LHCN-M2 (cell line): ENCODE data around the gene PPFIA2. TPM values are rescaled to one million over a fixed set of nuclear protein-coding genes. Genes with fewer than 3 reads are reported as not detected.

Experiments
- DNase-seq: peaks from one replicate; pipeline ENCODE4 v3.0.0-alpha.2; 2012; ENCODE audit warnings: low read depth
- total RNA-seq: library from RNA; depleted of rRNA; stranded (reverse); fragments of >200 nt; gene quantifications from 2 replicates; pipeline ENCODE4 v1.2.3, GENCODE V29; 2014

The PPFIA2 gene
- total RNA-seq, 1 experiment from 2014 or later = not detected

GRCh38 chr12:81354327-81354932, 404.7 kb downstream of the PPFIA2 start:
- DNase-seq = no peak

GRCh38 chr12:81350309-81350708, 408.8 kb downstream of the PPFIA2 start:
- no peak for DNase-seq

GRCh38 chr12:81347404-81347803, 411.7 kb downstream of the PPFIA2 start:
- DNase-seq = no peak

DNA sequence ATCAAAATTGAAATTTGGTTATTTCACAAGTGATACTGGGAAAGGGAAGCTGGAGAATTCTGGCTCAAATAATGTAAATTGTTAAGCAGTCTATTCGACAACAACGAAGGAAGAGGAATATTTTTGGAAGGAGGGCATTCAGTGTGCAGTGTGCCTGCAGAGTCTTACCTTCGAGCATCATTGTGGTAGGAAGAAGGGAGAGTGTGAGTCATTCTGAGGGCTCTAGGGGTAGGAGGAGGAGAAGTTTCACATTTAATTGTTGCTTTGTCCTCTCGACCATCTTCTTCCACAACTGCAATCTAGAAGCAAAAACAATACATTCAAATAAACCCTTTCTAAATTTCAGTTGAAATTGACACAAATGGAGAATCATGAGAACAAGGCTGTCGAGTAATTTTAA, 418.2 kb downstream of the PPFIA2 start:
- no peak for DNase-seq

DNA sequence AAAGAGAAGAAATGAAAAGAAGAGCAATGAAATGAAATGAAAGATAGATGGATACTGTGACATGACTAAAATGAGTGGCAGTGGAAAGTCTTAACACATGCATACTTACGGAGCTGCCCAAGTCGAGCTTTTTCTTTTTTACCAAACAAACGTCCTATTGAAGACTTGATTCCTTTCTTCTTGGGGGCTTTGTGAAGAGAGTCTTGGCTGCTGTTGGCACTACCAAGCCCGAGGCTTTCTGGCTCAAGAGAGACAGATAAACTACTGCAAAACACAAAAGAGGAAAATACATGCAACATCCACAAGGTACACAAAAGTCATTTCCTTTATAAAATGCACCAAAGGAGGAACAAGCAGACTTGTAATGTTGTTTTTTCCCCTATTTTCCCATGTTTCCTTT, 420.1 kb downstream of the PPFIA2 start:
- DNase-seq = no peak

GRCh38 chr12:81337886-81338285, 421.3 kb downstream of the PPFIA2 start:
- DNase-seq = no peak

- DNase-seq = no peak
Observed at GRCh38 chr12:81333812-81334211, 425.3 kb downstream of the PPFIA2 start.

GRCh38 chr12:81332054-81332453, 427.1 kb downstream of the PPFIA2 start:
- peak; percentile 11 for DNase-seq

GRCh38 chr12:81330480-81330879, 428.7 kb downstream of the PPFIA2 start:
- no peak for DNase-seq

DNA sequence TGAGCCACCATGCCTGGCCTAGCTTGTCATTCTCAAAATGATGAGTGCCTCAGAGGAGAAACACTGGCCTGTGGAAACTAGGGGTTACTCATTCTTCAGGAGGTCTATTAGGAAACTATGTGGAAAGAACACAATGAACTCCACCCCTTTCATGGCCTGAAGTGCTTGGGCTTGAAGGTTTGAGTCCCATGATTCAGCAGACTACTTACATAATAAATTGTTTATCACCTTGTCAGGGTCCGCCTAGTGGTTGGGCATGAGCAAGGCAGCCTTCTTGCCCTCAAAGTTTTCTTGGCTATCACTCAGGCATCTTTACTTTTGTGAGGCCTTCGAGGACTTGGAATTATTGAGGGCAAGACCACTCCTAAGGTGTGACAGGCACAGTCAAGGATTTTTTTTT, 430.1 kb downstream of the PPFIA2 start:
- peak; percentile 19 for DNase-seq

GRCh38 chr12:81327425-81327824, 431.7 kb downstream of the PPFIA2 start:
- no peak for DNase-seq

GRCh38 chr12:81325086-81325485, 434.1 kb downstream of the PPFIA2 start:
- DNase-seq = no peak

- no peak for DNase-seq
Observed at GRCh38 chr12:81314903-81315531, 444.1 kb downstream of the PPFIA2 start.

DNA sequence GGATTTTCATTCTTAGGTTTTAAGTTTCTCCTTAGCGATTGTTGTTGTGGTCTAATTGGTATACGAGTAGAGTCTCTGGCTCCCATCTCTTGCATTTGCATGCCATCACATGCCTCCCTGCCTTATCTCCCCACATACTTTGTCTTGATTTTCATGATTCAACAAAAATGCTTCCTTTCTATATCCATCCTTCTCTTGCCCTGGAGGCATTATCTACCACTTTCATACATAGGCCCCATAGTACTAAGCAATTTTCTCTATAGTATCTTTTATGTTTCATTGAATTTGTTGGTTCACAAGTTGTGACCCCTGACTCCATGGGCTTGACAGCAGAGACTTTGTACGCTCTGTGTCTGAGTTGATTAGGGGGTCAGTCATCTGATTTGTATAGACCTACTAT, 455.2 kb downstream of the PPFIA2 start:
- no peak for DNase-seq

GRCh38 chr12:81300454-81300853, 458.7 kb downstream of the PPFIA2 start:
- peak; percentile 6 for DNase-seq

GRCh38 chr12:81297601-81298000, 461.5 kb downstream of the PPFIA2 start:
- no peak for DNase-seq

GRCh38 chr12:81296556-81297305, 462.4 kb downstream of the PPFIA2 start:
- DNase-seq = peak; percentile 49

DNA sequence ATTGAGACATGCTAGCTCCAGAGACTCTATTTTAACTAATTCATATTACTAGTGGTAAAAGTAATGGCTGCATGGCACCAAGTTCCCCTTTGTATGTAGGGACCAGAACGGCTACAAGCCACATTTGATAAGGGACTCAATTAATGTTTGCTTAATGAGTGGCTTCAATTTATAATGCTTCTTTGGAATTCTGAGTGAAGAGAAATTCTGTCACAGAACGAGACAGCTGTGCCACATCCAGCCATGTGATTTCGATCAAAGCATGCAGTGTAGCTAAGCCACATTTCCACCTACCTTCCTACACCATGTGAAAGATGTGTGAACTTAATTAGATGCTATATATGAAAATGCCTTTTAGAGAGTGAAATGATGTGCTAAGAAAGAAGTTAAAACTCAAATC, 463.9 kb downstream of the PPFIA2 start:
- DNase-seq = no peak

- DNase-seq = no peak
Observed at GRCh38 chr12:81294325-81295190, 464.6 kb downstream of the PPFIA2 start.

DNA sequence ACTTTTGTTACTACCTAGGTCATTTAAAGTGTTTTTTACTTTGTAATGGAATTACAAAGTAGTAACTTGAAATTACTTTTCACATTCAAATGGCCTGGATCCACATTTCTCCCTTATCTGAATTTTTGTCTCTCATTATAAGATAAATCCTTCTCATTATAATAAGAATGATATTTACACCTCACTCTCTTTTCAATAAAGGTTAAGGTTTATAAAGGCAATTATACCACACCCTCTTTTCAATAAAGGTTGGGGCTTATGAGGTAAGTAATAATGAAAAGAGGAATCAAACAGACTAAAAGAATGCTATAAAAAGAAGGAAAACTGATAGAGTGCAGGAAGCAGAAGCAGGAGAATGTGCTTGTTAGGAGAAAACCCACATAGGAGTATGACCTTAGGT, 470.5 kb downstream of the PPFIA2 start:
- no peak for DNase-seq

DNA sequence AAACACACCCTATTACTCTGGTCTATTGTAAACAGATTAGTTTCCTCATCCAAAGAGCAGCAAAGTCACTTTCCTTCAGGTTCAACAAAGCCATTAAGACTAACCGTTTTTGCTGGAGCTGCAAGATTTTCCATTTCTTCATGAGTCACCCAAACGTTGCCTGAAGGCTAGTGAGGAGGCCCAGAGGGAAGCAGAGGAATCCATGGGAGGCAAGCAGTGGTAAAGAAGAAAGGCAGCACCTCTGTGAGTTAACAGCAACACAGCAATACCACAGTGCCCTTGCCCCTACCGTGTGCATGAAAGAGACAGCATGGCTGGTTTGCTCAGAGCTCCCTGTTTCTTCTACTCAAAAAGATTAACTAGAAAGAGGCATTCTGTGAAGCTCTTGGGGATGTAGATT, 475.0 kb downstream of the PPFIA2 start:
- no peak for DNase-seq
